Stomach (tissue), 4 donors: Measurements from ENCODE around the gene PCDHA9.

Experiments
- CTCF ChIP-seq, 7 experiments: fragments of 450-650 bp in 4 of 7; fragments of 200-600 bp in 3 of 7; sonication (generic) in 3 of 7; IDR thresholded peaks; one replicate each; pipeline ENCODE4 v1.5.1; 2016 to 2019; ENCODE audit warnings: antibody characterized with exemption in 7 of 7, control low read depth in 2 of 7, mild to moderate bottlenecking in 1 of 7
- EP300 ChIP-seq: sonication (generic); formaldehyde crosslinking; IDR thresholded peaks from one replicate; pipeline ENCODE4 v1.6.1; 2017; ENCODE audit warnings: antibody characterized with exemption
- POLR2A ChIP-seq, 4 donors: fragments of 450-650 bp; IDR thresholded peaks; one replicate each; pipeline ENCODE4 v1.6.1; 2016; ENCODE audit warnings: antibody characterized with exemption in 4 of 4, control low read depth in 2 of 4, mild to moderate bottlenecking in 1 of 4, moderate library complexity in 1 of 4
- POLR2AphosphoS5 ChIP-seq, 3 donors: sonication (generic); formaldehyde crosslinking; IDR thresholded peaks; one replicate each; pipeline ENCODE4 v1.6.1; 2016; ENCODE audit warnings: antibody characterized with exemption in 3 of 3

- TF ChIP-seq CTCF (IDR thresholded peaks at IDR 0.05), result no peak
- TF ChIP-seq EP300, result no peak
- no peak for TF ChIP-seq POLR2AphosphoS5 (IDR thresholded peaks at IDR 0.05)
- TF ChIP-seq POLR2A (IDR thresholded peaks at IDR 0.05), result no peak
These were observed 46.7 kb upstream of the PCDHA9 start for GRCh38 chr5:140801494-140801841.
